ENCODE results near the gene CDK14. TPM values are rescaled to one million over a fixed set of nuclear protein-coding genes. Genes with fewer than 3 reads are reported as not detected.

The CDK14 gene
- total RNA-seq, 4 donors from 2014 or later: 29.3 to 37.8 (median 33.0) TPM

DNA sequence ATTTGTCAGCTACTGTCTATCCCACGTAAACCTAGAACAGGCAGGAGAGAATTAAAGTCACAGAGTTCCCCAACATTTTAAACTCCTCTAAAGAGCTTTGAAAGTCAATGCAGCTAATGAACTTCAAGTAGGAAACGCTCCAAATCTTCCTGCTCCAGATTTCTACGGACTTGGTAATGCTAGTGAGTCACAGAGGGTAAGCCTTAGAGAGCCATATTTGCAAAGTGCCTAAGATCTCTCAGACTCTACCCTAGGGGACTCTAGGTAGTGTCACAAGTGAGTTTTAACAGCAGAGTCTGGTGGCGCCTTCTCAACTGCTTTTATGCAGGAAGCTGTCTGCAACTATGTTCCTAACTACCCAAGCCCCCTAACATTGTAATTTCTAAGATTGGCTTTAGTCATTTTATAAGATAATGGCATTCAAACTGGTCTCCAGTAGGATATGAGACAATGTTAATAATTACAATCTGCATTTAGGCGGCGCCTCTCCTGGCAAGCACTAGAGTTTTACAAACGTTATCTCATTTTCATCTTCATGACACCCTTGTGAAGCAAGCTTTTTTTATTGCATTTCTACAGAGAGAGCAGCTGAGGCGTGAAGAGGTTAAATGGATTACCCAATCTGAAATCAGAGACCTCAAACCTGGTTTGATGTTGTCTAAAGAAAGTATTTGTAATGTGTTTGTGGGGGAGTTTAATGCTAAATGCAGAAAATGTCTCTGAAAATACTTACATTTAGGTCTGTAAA is 646.1 kb downstream of the CDK14 start:
- TF ChIP-seq POLR2A (IDR thresholded peaks at IDR 0.05): no peak
- TF ChIP-seq, protein P1, sequence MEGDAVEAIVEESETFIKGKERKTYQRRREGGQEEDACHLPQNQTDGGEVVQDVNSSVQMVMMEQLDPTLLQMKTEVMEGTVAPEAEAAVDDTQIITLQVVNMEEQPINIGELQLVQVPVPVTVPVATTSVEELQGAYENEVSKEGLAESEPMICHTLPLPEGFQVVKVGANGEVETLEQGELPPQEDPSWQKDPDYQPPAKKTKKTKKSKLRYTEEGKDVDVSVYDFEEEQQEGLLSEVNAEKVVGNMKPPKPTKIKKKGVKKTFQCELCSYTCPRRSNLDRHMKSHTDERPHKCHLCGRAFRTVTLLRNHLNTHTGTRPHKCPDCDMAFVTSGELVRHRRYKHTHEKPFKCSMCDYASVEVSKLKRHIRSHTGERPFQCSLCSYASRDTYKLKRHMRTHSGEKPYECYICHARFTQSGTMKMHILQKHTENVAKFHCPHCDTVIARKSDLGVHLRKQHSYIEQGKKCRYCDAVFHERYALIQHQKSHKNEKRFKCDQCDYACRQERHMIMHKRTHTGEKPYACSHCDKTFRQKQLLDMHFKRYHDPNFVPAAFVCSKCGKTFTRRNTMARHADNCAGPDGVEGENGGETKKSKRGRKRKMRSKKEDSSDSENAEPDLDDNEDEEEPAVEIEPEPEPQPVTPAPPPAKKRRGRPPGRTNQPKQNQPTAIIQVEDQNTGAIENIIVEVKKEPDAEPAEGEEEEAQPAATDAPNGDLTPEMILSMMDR (IDR thresholded peaks at IDR 0.05): no peak
- intact Hi-C loops (cut with DNase I): no loop called here
- WGBS, 2 donors: 54 to 66% methylated on average over 8 of the region's 8 CpGs
- Histone ChIP-seq H3K27ac (no peak overlapping the region), H3K4me3 (replicated peaks in 1 of 3) (no peak overlapping the region), H3K4me1 (peaks cover 4 to 14% of the 10 kb centered on the region in 2 donors), H3K27me3 (no peaks in the 10 kb centered on the region), H3K9me3 (no peaks in the 10 kb centered on the region), H3K36me3 (no peaks in the 10 kb centered on the region)
- DNase-seq: no peak

GRCh38 chr7:91243591-91244301 is 647.6 kb downstream of the CDK14 start:
- 78 to 81% methylated on average over 6 of the region's 6 CpGs for WGBS, 2 donors
- Histone ChIP-seq H3K27ac (no peak overlapping the region), H3K36me3 (no peaks in the 10 kb centered on the region), H3K9me3 (no peaks in the 10 kb centered on the region), H3K27me3 (no peaks in the 10 kb centered on the region), H3K4me1 (peaks cover 4 to 14% of the 10 kb centered on the region in 2 donors), H3K4me3 (replicated peaks in 1 of 3) (no peak overlapping the region)
- DNase-seq: no peak
- TF ChIP-seq, protein P1 (IDR thresholded peaks at IDR 0.05): no peak
- TF ChIP-seq POLR2A (IDR thresholded peaks at IDR 0.05): no peak
- intact Hi-C loops (cut with DNase I): no loop called here

DNA sequence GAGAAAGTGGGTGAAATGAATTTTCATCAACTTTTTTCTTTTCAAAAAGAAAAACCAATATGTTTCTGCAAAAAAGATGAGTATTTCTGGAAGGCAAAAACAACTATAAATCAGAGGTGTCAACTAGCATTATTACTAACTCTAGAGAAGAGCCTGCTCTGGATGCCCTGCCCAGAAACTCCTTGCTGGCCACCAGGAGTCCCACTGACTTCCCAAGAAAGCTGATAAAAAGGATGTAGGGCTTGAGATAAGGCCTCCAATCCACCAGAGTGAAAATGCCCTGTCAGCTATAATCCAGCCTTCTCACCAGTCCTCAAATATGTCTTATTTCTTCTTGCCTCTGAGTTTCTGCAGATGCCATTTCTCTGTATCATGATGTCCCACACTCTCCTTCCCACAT is 651.4 kb downstream of the CDK14 start:
- DNase-seq: no peak
- no peaks in the 10 kb centered on the region for H3K36me3 ChIP-seq
- intact Hi-C loops (cut with DNase I): no loop called here
- H3K9me3 ChIP-seq: no peaks in the 10 kb centered on the region
- H3K27ac ChIP-seq: no peak overlapping the region
- H3K4me3 ChIP-seq (replicated peaks in 1 of 3): no peak overlapping the region
- TF ChIP-seq, protein P1 (IDR thresholded peaks at IDR 0.05): no peak
- no peak for TF ChIP-seq POLR2A (IDR thresholded peaks at IDR 0.05)
- no peaks in the 10 kb centered on the region for H3K4me1 ChIP-seq
- H3K27me3 ChIP-seq: no peaks in the 10 kb centered on the region

GRCh38 chr7:91248996-91249395 is 652.9 kb downstream of the CDK14 start:
- DNase-seq: no peak
- TF ChIP-seq, protein P1 (IDR thresholded peaks at IDR 0.05): no peak
- TF ChIP-seq POLR2A (IDR thresholded peaks at IDR 0.05): no peak
- WGBS, 2 donors: 30 to 69% methylated on average over 2 of the region's 2 CpGs
- Histone ChIP-seq H3K27me3 (no peaks in the 10 kb centered on the region), H3K27ac (no peak overlapping the region), H3K36me3 (no peaks in the 10 kb centered on the region), H3K9me3 (no peaks in the 10 kb centered on the region), H3K4me3 (replicated peaks in 1 of 3) (no peak overlapping the region), H3K4me1 (no peaks in the 10 kb centered on the region)
- intact Hi-C loops (cut with DNase I): no loop called here
